HG02763 (cell line): Measurements from ENCODE around the gene PLEKHH1.
"Not testable (repeated sequence)": the region's sequence is repeated elsewhere in the genome, so short reads cannot be mapped to it uniquely, and the experiment has no call there.

ENCODE experiments used
- ATAC-seq: cut with Tn5 transposase; IDR thresholded peaks from one replicate; pipeline ENCODE4 v1.9.1; 2021; ENCODE audit warnings: mild to moderate bottlenecking, moderate library complexity; ENCODE audit not compliant: unreplicated experiment

Gene PLEKHH1

DNA sequence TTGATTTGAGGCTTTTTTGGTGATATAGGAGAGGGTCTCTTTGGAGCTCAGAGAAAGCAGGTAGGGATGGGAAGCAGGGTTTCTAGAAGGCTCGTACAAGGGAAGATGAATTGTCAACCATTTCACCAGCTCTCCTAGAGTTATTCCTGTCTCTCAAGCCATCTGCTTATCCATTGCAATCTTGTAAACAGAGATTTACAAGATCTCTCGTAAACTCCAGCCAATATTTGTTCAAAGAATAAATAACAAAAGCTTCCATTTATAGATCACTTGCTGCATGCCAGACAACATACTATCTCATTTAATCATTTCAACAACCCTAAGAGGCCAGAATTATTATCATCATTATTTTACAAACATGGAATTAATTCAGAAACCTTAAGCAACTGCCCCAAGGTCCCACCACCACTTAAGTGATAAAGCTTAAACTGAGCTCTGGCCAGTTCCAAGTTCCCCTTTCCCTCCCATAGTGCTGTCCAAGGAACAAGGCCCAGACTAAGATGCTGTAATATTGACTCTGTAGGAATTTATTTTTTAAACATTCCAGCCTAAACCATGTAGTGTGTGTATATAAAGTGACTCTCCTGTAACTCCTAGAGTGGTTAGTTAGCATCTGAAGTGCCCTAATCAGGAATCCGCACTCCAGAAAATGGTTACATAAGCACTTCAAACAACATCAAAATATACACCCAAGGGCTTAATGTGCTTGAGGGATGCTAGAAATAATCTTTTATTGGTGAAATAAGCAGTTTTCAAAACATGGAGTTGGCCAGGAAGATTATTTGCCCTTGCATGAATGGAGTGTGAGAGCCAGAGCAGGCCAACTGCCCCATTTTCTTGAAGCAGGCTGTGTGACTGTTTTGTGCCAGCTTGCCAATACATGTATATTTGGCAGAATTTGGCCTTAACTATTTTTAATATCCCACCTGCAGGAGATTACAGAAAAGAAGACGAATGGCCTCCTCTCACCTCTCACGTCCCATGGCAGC is 2.8 kb upstream of the PLEKHH1 start:
- ATAC-seq: no peak

DNA sequence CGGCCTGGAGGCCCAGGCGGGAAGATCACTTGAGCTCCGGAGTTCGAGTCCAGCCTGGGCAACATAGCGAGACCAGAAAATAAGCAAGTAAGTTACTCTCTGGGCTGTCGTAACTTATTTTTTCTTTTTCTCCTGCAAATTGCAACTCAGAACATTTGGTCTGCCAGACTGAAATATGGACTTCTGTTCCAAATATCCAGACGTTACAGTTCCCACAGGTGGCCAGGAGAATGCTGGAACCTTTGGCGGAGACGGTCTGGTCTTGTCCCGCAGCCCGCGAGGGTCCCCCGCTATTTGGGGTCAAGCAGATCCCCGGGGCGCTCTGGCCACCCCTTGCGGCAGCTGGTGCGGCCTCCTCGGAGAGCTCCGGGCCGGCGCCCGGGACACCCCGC is 488 bp upstream of the PLEKHH1 start:
- no peak for ATAC-seq

DNA sequence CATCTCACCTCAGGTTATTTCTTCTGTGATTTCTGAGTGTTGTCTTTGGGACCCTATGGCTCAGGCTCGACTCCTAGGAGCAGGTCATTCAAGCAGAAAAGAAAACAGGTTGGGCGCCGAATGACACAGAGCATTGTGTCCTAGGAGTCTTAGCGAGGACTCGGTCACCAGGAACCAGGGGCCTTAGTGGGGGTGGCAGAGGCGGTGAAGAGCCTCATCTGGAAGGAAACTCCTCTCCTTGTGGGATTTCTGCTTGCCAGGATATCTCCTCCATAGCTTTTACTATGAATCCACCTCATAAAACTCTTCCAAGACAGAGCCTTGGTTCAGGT is 630 bp downstream of the PLEKHH1 start:
- no peak for ATAC-seq

DNA sequence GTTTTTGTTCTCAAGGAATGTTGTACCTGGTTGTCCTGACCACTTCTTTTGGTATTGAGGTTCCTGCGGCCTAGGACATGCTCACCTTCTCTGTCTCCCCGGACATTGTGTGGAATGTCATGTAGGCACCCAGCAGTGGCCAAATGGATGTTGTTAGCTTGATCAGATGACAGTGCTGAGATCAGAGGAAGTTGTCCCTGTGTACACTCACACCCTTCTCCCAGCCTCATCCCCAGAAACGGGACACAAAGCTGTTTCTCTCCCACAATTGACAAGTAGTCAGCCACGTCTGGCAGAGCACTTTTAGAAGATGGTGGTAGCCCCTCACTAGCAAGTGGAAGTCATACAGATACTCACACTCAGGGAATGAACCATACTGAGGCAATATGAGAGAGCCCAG is 3.0 kb downstream of the PLEKHH1 start:
- no peak for ATAC-seq

DNA sequence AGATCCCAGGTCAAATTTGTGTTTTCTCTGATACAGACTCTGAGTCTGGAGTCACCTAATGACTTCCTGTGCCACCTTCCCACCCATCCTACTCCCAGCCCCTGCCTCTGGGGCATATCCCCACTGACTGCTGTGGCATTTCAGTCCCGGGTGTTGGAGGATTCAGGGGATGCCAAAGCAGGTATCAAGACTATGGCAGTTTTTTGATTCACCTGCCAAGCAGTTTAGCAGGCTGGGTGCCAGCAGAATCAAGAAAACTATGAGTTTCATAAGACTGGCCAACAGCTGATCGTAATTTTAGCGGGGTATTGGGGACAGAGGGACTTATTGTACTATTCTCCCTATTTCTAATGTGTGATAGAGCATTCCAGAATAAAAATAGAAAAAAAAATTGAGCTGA is 4.6 kb downstream of the PLEKHH1 start:
- ATAC-seq: no peak

DNA sequence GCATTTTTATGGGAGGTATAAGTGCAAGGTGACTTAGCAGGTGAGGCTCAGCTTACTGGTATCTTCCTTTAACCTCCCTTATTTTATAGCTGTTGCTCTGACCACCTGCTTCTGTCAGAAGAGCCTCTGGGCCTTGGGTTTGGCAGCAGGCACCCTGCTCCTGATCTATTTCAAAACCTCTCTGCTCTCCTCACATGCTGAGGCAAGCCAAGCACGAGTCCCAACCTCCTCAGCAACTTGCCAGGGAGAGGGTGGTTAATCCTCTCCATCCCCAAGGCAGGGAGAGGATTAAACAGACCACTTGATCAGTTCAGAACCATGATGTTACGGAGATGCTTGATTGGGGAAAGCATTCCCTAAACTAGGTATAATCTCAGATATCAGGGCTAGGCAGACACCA is 5.4 kb downstream of the PLEKHH1 start:
- no peak for ATAC-seq

DNA sequence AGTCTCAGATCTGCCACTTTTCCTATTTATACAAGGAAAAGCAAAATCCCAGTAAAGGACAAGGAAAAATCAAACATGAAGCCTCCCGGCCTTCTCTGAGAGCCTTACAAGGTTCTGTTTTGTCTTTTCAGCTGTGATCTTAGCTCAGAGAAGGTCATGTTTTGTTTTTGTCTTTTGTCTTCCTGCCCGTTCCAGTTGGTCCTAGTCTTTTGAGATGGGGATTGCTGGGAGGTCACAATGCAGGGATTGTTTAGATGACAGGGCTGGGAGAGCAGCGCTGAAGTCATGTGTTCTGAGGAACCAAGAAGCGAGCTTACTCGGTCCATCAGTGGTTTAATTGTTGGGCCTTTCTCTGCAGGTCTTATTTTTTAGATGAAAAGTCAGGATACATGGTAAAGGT is 6.0 kb downstream of the PLEKHH1 start:
- ATAC-seq: no peak

DNA sequence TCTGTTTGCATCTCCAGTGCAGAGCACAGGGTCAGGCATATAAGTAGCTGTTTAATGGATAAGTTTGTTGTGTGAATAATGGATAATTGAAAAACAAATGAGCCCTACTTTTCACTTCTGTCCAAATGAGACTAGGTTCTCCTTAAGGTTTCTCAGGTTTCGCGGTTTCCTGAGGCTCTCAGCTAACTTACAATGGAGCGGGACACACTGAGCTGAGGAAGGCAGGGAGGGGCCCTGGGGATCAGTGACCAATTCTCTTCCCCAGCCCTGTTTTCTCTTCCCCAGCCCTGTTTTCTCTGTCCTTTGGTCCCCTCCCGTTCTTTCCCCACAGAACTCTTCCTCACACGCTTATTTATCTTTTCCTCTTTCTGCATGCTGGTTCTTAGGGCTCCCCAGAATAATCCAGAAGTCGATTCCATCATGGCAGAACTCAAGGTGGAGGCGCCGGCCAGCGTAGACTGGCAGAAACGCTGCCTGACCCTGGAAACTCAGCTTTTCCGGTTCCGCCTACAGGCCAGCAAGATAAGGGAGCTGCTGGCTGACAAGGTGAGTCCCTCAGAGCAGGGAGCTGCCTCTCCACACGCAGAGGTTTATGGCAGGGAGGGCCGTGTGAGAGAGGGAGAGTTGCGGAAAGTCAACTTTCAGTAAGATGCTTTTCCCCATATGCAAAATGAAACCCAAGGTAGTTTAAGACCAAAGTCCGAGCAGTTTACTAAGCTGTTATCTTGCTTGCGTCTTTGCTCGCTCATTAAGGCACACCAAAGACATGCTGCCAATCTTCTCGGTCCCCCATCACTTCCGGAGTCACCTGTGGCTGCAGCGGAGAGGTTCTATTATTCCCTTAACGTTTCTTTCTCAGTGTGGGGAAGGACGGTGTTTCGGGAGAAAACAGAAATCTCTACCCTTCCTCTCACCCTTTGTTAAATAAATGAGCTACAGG is 8.6 kb downstream of the PLEKHH1 start:
- no peak for ATAC-seq

DNA sequence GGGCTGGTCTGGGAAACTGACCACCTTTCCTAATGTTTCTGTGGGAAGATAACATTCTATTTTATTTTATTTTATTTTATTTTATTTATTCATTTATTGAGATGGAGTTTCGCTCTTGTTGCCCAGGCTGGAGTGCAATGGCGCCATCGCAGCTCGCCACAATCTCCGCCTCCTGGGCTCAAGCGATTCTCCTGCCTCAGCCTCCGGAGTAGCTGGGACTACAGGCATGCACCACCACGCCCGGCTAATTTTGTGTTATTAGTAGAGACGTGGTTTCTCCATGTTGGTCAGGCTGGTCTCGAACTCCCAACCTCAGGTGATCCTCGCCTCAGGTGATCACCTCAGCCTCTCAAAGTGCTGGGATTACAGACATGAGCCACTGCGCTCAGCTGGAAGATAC is 9.5 kb downstream of the PLEKHH1 start:
- ATAC-seq: not testable (repeated sequence)

DNA sequence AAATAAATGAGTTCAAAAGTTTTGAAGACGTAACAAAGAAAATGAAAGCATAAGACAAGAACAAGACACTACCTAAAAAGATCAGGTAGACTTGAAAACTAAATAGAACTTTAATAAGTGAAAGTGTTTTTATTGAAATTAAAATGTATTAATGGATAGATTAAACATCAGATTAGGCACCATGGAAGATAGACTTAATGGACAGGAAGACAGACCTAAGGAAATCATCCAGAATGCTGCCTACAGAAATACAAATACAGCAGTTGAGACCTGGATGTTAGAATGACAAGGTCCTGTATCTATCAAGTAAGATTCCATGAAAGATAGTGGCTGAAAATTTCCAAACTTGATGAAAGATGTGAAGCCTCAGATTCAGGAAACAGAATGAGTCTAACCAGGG is 11.5 kb downstream of the PLEKHH1 start:
- no peak for ATAC-seq

DNA sequence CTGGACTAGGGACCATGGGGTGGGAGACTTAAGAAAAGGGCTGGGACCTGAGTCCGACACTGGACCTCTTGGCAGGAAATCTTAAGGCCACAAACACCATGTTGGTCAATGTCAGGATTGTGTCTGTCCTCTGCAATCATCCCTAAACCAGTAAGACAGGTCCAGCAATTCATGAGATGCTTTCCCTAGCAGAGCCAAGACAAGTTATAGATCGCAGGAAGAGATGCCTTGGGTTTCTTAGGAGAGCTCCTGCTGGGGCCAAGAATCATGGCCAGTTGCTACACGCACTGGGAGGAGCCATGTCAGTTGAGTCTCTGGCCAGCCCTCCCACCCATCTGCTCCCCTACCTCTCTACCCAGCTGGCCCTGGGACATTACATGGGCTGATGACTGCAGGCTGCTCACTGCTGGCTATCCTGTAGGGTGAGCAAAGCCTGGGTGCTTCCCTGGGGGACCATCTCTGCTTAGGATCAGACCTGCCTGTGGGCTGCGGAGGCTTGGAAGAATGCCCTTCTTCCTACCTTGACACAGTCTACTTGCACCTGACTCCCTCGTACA is 14.2 kb downstream of the PLEKHH1 start:
- no peak for ATAC-seq

DNA sequence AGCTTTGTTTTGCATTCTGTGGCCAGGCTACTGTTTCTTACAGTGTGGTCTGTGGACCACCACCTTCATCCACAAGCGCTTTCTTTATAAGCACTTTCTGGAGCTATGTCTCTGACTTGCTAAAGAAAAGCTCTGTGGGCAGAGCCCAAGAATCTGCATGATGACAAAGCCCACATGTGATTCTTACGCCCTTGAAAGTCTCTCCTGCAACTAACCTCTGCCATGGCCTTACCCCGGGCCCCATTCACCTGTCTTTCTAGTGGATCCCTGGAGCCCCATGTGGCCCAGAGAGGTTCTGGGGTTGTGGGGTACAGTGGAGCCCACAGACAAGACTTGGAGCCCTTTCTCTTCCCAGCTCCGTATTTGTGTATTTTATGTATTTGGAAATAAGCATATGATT is 16.6 kb downstream of the PLEKHH1 start:
- ATAC-seq: no peak

DNA sequence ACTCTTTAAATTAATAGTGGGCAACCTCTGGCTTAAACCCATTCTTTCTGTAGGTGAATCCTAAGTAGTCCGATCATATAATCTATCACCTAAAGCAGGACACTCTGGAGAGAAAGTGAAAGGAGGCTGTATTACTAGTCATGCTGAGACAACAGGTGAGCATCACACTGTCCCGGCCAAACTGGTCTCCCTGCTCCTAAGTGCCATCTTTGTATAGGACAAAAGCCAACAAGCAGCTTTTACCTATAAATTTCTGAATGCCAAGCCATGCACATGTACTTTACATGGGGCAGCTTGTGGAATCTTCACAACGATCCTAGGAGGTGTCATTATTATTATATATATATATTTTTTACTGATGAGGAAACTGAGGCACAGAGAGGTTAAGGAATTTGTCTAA is 18.0 kb downstream of the PLEKHH1 start:
- no peak for ATAC-seq

DNA sequence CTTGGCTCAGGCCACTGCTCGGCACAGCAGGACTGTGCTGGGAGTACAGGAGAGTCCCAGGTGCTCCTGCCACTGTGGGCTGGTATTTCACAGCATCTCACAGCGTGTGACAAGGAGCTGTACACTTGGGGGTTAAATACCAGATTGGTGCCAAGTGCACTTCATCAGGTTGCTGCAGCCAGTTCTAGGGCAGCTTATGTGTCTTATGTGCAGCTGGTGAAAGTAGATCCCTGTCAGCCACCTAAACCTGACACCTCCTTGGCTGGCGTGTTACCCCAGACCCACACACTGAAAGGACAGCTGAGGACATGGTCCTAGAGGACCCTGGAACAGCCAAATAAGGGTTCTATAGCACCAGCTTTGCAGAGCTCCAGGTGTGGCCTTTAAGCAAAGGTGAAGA is 18.9 kb downstream of the PLEKHH1 start:
- no peak for ATAC-seq

DNA sequence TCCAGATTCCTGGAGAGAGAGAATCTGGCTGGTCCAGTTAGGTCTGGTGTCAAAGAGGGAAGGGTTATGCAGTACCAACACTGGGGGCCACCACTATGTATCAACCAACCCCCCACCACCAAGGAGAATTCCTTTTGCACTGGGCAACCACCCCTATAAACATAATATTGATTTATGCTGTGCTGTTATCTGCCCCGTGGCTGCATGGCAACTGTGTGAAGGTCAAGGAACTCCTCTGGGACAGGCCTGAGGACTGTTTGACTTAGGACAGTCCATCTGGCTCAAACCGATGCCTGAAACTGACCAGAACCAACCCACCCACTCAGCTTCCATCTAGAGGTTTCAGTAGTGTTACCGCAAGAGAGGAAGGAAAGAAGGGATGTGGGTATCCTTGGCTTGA is 20.5 kb downstream of the PLEKHH1 start:
- no peak for ATAC-seq

DNA sequence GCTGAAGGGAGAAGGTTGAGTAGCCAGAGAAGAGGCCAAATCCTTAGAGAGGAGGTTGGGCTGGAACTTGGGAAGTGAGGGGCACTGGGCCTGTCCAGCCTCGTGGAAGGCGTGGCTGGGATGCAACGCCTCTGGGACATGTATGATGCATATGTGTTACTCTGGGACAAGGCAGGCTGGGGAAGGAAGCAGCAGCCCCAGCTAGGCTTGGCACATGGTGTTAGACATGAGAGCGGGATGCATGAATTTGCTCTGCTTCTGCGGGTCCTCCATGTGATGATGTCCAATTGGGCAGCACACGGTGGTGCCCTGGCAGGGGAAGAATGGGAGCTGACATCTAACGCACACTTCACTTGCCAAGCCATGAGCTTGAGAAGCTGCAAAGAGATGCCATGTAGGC is 21.3 kb downstream of the PLEKHH1 start:
- no peak for ATAC-seq

DNA sequence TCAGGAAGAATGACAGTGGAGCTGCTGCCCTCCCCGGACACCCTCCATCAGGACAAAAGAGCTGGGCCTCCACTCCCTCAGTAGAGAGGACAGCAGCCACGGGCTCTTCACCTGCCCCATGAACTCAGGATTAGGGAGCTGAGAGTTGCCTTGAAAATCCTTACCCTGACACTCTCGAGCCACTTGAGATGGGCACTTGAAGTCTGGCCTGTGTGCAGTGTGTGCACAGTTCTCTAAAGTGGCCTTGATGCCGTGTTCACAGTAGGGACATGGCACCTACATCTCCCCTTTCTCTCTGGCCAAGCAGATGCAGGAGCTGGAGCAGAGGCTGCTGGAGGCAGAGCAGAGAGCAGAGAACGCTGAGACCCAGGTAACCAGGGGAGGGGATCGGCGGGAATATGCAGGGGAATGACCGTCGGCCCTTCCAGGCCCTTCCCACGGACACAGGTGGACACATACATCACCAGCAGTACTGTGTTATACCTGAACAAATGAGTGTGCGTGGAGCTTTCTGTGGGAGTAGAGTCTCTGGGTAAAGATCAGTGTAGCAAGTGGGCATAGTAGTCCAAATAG is 22.5 kb downstream of the PLEKHH1 start:
- no peak for ATAC-seq

DNA sequence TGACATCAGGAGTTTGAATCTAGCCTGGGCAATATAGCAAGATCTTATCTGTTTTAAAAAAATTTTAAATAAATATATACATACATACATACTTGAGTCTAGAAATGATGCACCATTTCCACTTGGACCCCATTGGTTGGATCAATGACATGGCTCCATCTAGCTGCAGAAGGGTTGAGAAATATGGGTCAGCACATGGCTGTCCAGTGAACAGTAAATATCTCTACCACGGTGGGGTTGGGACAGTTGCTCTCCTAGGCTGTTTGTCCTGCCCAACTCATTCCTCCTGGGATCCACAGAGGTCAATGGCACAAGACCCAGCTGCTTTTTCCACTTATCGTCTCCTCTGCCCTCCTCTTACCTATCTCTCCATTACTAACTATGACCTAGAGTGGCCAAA is 23.6 kb downstream of the PLEKHH1 start:
- no peak for ATAC-seq

DNA sequence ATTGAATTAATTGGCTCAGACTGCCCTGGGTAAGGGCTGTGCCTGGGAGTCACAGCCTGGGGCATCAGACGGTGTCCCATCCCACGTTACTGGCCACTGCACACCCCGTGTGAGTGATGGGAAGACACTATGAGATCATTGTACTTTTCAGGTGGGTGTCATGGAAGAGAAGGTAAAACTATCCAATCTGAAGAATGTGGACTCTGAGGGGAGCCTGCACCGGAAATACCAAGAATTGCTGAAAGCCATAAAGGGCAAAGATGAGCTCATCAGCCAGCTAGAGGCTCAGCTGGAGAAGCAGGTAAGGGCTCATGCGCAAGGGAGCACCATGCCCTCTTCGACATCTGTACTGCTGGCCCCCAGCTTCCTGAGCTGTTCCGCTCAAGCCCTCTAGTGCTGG is 24.0 kb downstream of the PLEKHH1 start:
- no peak for ATAC-seq

DNA sequence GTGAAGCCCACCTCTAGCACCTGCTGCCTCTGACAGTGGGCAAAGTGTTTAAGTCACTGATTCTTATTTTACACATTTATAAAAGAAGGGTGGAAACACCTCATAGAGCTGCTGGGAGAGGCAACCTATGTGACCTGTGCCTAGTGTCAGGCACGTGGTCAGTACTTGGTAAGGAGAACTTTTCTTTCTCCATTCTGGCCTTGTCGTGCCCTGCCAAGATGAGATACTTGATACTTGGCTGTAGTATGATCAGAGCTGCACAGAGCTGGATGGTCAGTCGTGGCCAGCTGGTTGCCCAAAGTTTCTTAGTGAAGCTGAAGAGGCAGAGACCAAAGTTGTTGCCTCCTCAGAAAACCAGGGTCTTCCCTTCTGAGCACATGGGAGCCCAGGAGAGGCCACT is 24.6 kb downstream of the PLEKHH1 start:
- no peak for ATAC-seq

DNA sequence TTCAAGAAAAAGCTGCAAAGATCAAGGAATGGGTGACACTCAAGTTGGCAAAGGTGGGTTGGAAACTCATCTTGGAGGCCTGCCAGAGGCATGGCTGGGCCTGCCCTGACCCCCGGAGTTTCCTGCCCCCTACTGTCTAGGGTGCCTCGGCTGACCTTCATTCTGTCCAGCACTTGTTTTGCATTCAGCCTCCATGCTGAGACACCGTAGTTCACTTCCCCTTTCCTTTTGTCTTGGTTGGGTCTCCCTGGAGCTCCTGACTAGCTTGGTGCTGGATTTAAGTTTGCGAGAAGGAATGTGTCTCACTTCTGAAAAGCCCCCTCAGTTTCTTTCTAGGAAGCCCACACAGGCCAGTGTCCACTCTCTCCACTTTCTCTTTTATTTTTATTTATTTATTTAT is 26.5 kb downstream of the PLEKHH1 start:
- ATAC-seq: no peak
